H1 (cell line): ENCODE data around the gene LTC4S.

Experiments used
- BCL11A ChIP-seq, 2 experiments: IDR thresholded peaks; one replicate each; pipeline ENCODE4 v1.6.1; 2011; ENCODE audit warnings: low read depth in 2 of 2, low read length in 2 of 2, mild to moderate bottlenecking in 2 of 2
- CBX8 ChIP-seq: fragments of 300-800, 300-1000 bp; sonication (generic); IDR thresholded peaks from 2 replicates; pipeline ENCODE4 v1.7.1; 2016; ENCODE audit warnings: low read depth, low read length, borderline replicate concordance
- CTCF ChIP-seq, 3 experiments: IDR thresholded peaks; 1 replicate in 2 of 3; 2 replicates in 1 of 3; pipeline versions ENCODE4 v1.5.1 to v1.6.1; 2011; ENCODE audit warnings: low read length in 3 of 3, mild to moderate bottlenecking in 3 of 3, inconsistent platforms in 2 of 3, low read depth in 1 of 3, moderate library complexity in 1 of 3; ENCODE audit not compliant: insufficient read depth in 1 of 3; ENCODE audit errors: control extremely low read depth in 1 of 3
- EP300 ChIP-seq, 2 experiments: IDR thresholded peaks; 1 replicate in 1 of 2; 2 replicates in 1 of 2; pipeline ENCODE4 v1.6.1; 2011 to 2012; ENCODE audit warnings: low read depth in 2 of 2, low read length in 2 of 2, mild to moderate bottlenecking in 2 of 2, borderline replicate concordance in 1 of 2, inconsistent platforms in 1 of 2, moderate library complexity in 1 of 2
- EZH2 ChIP-seq: fragments of 200-600 bp; sonication (generic); IDR thresholded peaks from 2 replicates; pipeline ENCODE4 v1.7.1; 2012; ENCODE audit warnings: low read depth, mild to moderate bottlenecking, moderate library complexity, low read length, inconsistent platforms; ENCODE audit not compliant: severe bottlenecking
- FOSL1 ChIP-seq: IDR thresholded peaks from 2 replicates; pipeline ENCODE4 v1.6.1; 2011; ENCODE audit warnings: mild to moderate bottlenecking, low read depth, low read length, moderate library complexity; ENCODE audit not compliant: insufficient read depth
- GABPA ChIP-seq: IDR thresholded peaks from 2 replicates; pipeline ENCODE4 v1.6.1; 2011; ENCODE audit warnings: mild to moderate bottlenecking, low read length, moderate library complexity, borderline replicate concordance; ENCODE audit not compliant: insufficient read depth
- HDAC2 ChIP-seq, 2 experiments: fragments of 300-600 bp in 1 of 2; sonication (generic) in 1 of 2; IDR thresholded peaks; 2 replicates each; pipeline ENCODE4 v1.6.1; 2011 to 2012; ENCODE audit warnings: low read depth in 2 of 2, low read length in 2 of 2, mild to moderate bottlenecking in 2 of 2, moderate library complexity in 2 of 2, borderline replicate concordance in 1 of 2, inconsistent platforms in 1 of 2
- HDAC6 ChIP-seq: IDR thresholded peaks from one replicate; pipeline ENCODE4 v1.7.1; 2012; ENCODE audit warnings: low read depth, mild to moderate bottlenecking, inconsistent platforms, low read length, moderate library complexity
- POLR2A ChIP-seq, 2 experiments: IDR thresholded peaks; 1 replicate in 1 of 2; 2 replicates in 1 of 2; pipeline ENCODE4 v1.6.1; 2011; ENCODE audit warnings: low read depth in 2 of 2, low read length in 2 of 2, mild to moderate bottlenecking in 2 of 2; ENCODE audit errors: control extremely low read depth in 1 of 2
- RFX5 ChIP-seq: IDR thresholded peaks from 2 replicates; pipeline ENCODE4 v1.6.1; 2011; ENCODE audit warnings: low read depth, low read length, improper control_type of control experiment, borderline replicate concordance
- SIN3A ChIP-seq, 2 experiments: IDR thresholded peaks in 1 of 2; conservative IDR thresholded peaks in 1 of 2; 2 replicates each; pipeline ENCODE4 v1.6.1; 2011 to 2012; ENCODE audit warnings: low read length in 2 of 2, improper control_type of control experiment in 1 of 2, low read depth in 1 of 2, mild to moderate bottlenecking in 1 of 2
- TAF1 ChIP-seq: IDR thresholded peaks from 2 replicates; pipeline ENCODE4 v1.6.1; 2011; ENCODE audit warnings: mild to moderate bottlenecking, low read depth, low read length
- ZNF274 ChIP-seq: IDR thresholded peaks from 2 replicates; pipeline ENCODE4 v1.7.0; 2012; ENCODE audit warnings: low read length, borderline replicate concordance; ENCODE audit errors: extremely low read depth

- no peak for TF ChIP-seq CTCF (IDR thresholded peaks at IDR 0.05; ENCODE audit: control extremely low read depth in 1 of 3, insufficient read depth in 1 of 3, low read depth in 1 of 3, low read length in 3 of 3)
- TF ChIP-seq SIN3A (conservative IDR thresholded peaks at IDR 0.05 in 1 of 2, IDR thresholded peaks at IDR 0.05 in 1 of 2; ENCODE audit: low read depth in 1 of 2, low read length in 2 of 2), result no peak
- TF ChIP-seq TAF1, result no peak
- TF ChIP-seq RFX5, result no peak
- no peak for TF ChIP-seq HDAC6
- TF ChIP-seq BCL11A (IDR thresholded peaks at IDR 0.05; ENCODE audit: low read depth in 2 of 2, low read length in 2 of 2), result no peak
- no peak for TF ChIP-seq EZH2
- TF ChIP-seq ZNF274, result no peak
- no peak for TF ChIP-seq EP300 (IDR thresholded peaks at IDR 0.05; ENCODE audit: borderline replicate concordance in 1 of 2, low read depth in 2 of 2, low read length in 2 of 2)
- no peak for TF ChIP-seq POLR2A (IDR thresholded peaks at IDR 0.05; ENCODE audit: control extremely low read depth in 1 of 2, low read depth in 2 of 2, low read length in 2 of 2)
- TF ChIP-seq FOSL1, result no peak
- no peak for TF ChIP-seq GABPA
- no peak for TF ChIP-seq HDAC2 (IDR thresholded peaks at IDR 0.05; ENCODE audit: borderline replicate concordance in 1 of 2, low read depth in 2 of 2, low read length in 2 of 2)
- no peak for TF ChIP-seq CBX8
Measured at GRCh38 chr5:179817890-179818745, 24.3 kb downstream of the LTC4S start.
